PC-3 (cell line): ENCODE data around the gene DMD. TPM values are rescaled to one million over a fixed set of nuclear protein-coding genes. Genes with fewer than 3 reads are reported as not detected.

Experiments
- ATAC-seq: fragments of 200-7000 bp; cut with Tn5 transposase; 2 replicates; pipeline ENCODE4 v1.9.1; 2020; ENCODE audit warnings: mild to moderate bottlenecking, moderate library complexity
- BruUV-seq: library from RNA; stranded (reverse); fragments of 400-500 nt; replicated peaks from 2 replicates; lab custom pipeline; 2021; lab: Mats Ljungman, UMichigan
- CTCF ChIA-PET: fragments of 300-600 bp; sonication (Branson Sonifier 250); formaldehyde crosslinking; loops from one replicate; lab custom pipeline; 2022; ENCODE audit warnings: antibody characterized with exemption; lab: Charles Lee
- POLR2A ChIA-PET: fragments of 300-600 bp; sonication (Branson Sonifier 250); formaldehyde crosslinking; loops from one replicate; lab custom pipeline; 2022; ENCODE audit warnings: antibody characterized with exemption; ENCODE audit not compliant: unreplicated experiment; lab: Charles Lee
- DNase-seq: peaks from one replicate; pipeline ENCODE4 v3.0.0-alpha.2; 2015
- H2AFZ ChIP-seq: fragments of 300-600 bp; sonication (generic); 2 replicates; pipeline ENCODE4 v1.6.0; 2016; ENCODE audit warnings: antibody characterized with exemption, low read length
- H3F3A ChIP-seq: fragments of 300-600 bp; sonication (generic); one replicate; pipeline ENCODE4 v1.6.0; 2017; ENCODE audit warnings: antibody characterized with exemption, low read length, control low read depth, mild to moderate bottlenecking; ENCODE audit not compliant: unreplicated experiment
- H3K27ac ChIP-seq: fragments of 300-600 bp; sonication (generic); 2 replicates; pipeline ENCODE4 v1.5.1; 2016; ENCODE audit warnings: mild to moderate bottlenecking, low read length
- H3K27me3 ChIP-seq: fragments of 300-600 bp; sonication (generic); 2 replicates; pipeline ENCODE4 v1.6.1; 2016; ENCODE audit warnings: low read length, mixed read lengths
- H3K36me3 ChIP-seq: fragments of 300-600 bp; sonication (generic); 2 replicates; pipeline ENCODE4 v1.6.1; 2016; ENCODE audit warnings: low read depth, mixed run types, low read length, mixed read lengths
- H3K4me1 ChIP-seq: fragments of 300-600 bp; sonication (generic); 2 replicates; pipeline ENCODE4 v1.5.1; 2016; ENCODE audit warnings: low read length; ENCODE audit not compliant: insufficient read depth
- H3K4me2 ChIP-seq: fragments of 300-600 bp; sonication (generic); 2 replicates; pipeline ENCODE4 v1.6.0; 2016; ENCODE audit warnings: low read length
- H3K4me3 ChIP-seq: fragments of 300-600 bp; sonication (generic); 2 replicates; pipeline ENCODE4 v1.5.1; 2016; ENCODE audit warnings: mild to moderate bottlenecking, low read length, mixed read lengths
- H3K79me2 ChIP-seq: fragments of 300-600 bp; sonication (generic); 2 replicates; pipeline ENCODE4 v1.6.1; 2017; ENCODE audit warnings: low read length, mixed read lengths
- H3K9ac ChIP-seq: fragments of 300-600 bp; sonication (generic); 2 replicates; pipeline ENCODE4 v1.6.0; 2016; ENCODE audit warnings: mild to moderate bottlenecking, low read length
- H3K9me2 ChIP-seq: fragments of 300-600 bp; sonication (generic); replicated peaks from 2 replicates; pipeline ENCODE4 v1.6.1; 2016; ENCODE audit warnings: mixed run types, low read length, mixed read lengths
- H3K9me3 ChIP-seq: fragments of 300-600 bp; sonication (generic); 2 replicates; pipeline ENCODE4 v1.6.1; 2016; ENCODE audit warnings: low read length, mixed read lengths
- H4K20me1 ChIP-seq: fragments of 300-600 bp; sonication (generic); 2 replicates; pipeline ENCODE4 v1.6.1; 2016; ENCODE audit warnings: low read length, mixed read lengths
- CTCF ChIP-seq: fragments of 300-600 bp; sonication (generic); conservative IDR thresholded peaks from 2 replicates; pipeline ENCODE4 v1.5.1; 2017; ENCODE audit warnings: antibody characterized with exemption, low read depth, mild to moderate bottlenecking, low read length
- EZH2 ChIP-seq: fragments of 300-600 bp; sonication (generic); IDR thresholded peaks from one replicate; pipeline ENCODE4 v1.6.1; 2017; ENCODE audit warnings: antibody characterized with exemption, mild to moderate bottlenecking, low read length; ENCODE audit not compliant: unreplicated experiment
- EZH2phosphoT487 ChIP-seq: fragments of 300-600 bp; sonication (generic); IDR thresholded peaks from 2 replicates; pipeline ENCODE4 v1.6.1; 2018; ENCODE audit warnings: mild to moderate bottlenecking, antibody characterized with exemption, low read length, borderline replicate concordance
- intact Hi-C: fragments of 100-400 bp; cut with micrococcal nuclease; formaldehyde crosslinking; loops from 2 replicates; pipeline ENCODE4 v1.9.0; 2023
- total RNA-seq: library from RNA; depleted of rRNA; stranded (reverse); fragments of >200 nt; gene quantifications from 2 replicates; pipeline ENCODE4 v1.2.3, GENCODE V29; 2014

DMD gene
- total RNA-seq, 1 experiment from 2014 or later = not detected

- DNase-seq (no peak), ATAC-seq (no peak)
- ChIA-PET POLR2A (no interaction called here), CTCF (no interaction called here)
- H3K9ac ChIP-seq = no peak overlapping the region
- H3K4me2 ChIP-seq = no peak overlapping the region
- no peaks in the 10 kb centered on the region for H3K79me2 ChIP-seq
- no TSS peak for BruUV-seq
- no peak for TF ChIP-seq EZH2
- no peak for TF ChIP-seq EZH2phosphoT487
- TF ChIP-seq CTCF = no peak
- H4K20me1 ChIP-seq = no peaks in the 10 kb centered on the region
- no peak overlapping the region for H2AFZ ChIP-seq
- no peak overlapping the region for H3K4me3 ChIP-seq
- no peaks in the 10 kb centered on the region for H3F3A ChIP-seq
- no peaks in the 10 kb centered on the region for H3K36me3 ChIP-seq
- intact Hi-C loops = no loop called here
- no peaks in the 10 kb centered on the region for H3K9me3 ChIP-seq
- H3K27ac ChIP-seq = no peak overlapping the region
- no peaks in the 10 kb centered on the region for H3K4me1 ChIP-seq
- H3K27me3 ChIP-seq = peaks cover 32% of the 10 kb centered on the region
- H3K9me2 ChIP-seq = no peaks in the 10 kb centered on the region
Observed at GRCh38 chrX:31269914-31270313, 1941.4 kb downstream of the DMD start.

- CTCF ChIA-PET = no interaction called here
- DNase-seq (no peak), ATAC-seq (no peak)
- H3K27ac ChIP-seq = no peak overlapping the region
- no TSS peak for BruUV-seq
- H3K9ac ChIP-seq = no peak overlapping the region
- no peaks in the 10 kb centered on the region for H3K79me2 ChIP-seq
- no peaks in the 10 kb centered on the region for H3K9me2 ChIP-seq
- H3K4me3 ChIP-seq = no peak overlapping the region
- intact Hi-C loops = no loop called here
- H3K36me3 ChIP-seq = no peaks in the 10 kb centered on the region
- no peak overlapping the region for H2AFZ ChIP-seq
- POLR2A ChIA-PET = no interaction called here
- H3K4me2 ChIP-seq = no peak overlapping the region
- no peak for TF ChIP-seq EZH2phosphoT487
- no peak for TF ChIP-seq EZH2
- TF ChIP-seq CTCF = no peak
- H3F3A ChIP-seq = no peaks in the 10 kb centered on the region
- no peaks in the 10 kb centered on the region for H3K4me1 ChIP-seq
- no peaks in the 10 kb centered on the region for H3K9me3 ChIP-seq
- H4K20me1 ChIP-seq = no peaks in the 10 kb centered on the region
- H3K27me3 ChIP-seq = peaks cover 34% of the 10 kb centered on the region
Observed at GRCh38 chrX:31268359-31268758, 1943.0 kb downstream of the DMD start.

GRCh38 chrX:31266203-31267076, 1944.9 kb downstream of the DMD start:
- no peak overlapping the region for H3K27ac ChIP-seq
- no peak for TF ChIP-seq EZH2
- no peak for TF ChIP-seq EZH2phosphoT487
- no peak for TF ChIP-seq CTCF
- POLR2A ChIA-PET = no interaction called here
- H3F3A ChIP-seq = no peaks in the 10 kb centered on the region
- no peak overlapping the region for H3K4me2 ChIP-seq
- DNase-seq (no peak), ATAC-seq (no peak)
- H4K20me1 ChIP-seq = no peaks in the 10 kb centered on the region
- no peaks in the 10 kb centered on the region for H3K9me2 ChIP-seq
- no peak overlapping the region for H2AFZ ChIP-seq
- CTCF ChIA-PET = no interaction called here
- no peaks in the 10 kb centered on the region for H3K4me1 ChIP-seq
- BruUV-seq = no TSS peak
- H3K27me3 ChIP-seq = peaks cover 34% of the 10 kb centered on the region
- no peaks in the 10 kb centered on the region for H3K36me3 ChIP-seq
- no peaks in the 10 kb centered on the region for H3K9me3 ChIP-seq
- no peaks in the 10 kb centered on the region for H3K79me2 ChIP-seq
- H3K4me3 ChIP-seq = no peak overlapping the region
- no peak overlapping the region for H3K9ac ChIP-seq
- intact Hi-C loops = no loop called here
